GM12864 (cell line): ENCODE measurements around the gene CNN2.

ENCODE experiments used
- DNase-seq: peaks from one replicate; pipeline ENCODE4 v3.0.0-alpha.2; 2011; ENCODE audit warnings: low read depth
- H3K4me3 ChIP-seq: 2 replicates; pipeline ENCODE4 v1.5.1; 2011; ENCODE audit warnings: mild to moderate bottlenecking, low read depth, low read length, control low read depth
- TF ChIP-seq, protein P1 (sequence below): IDR thresholded peaks from 2 replicates; pipeline ENCODE4 v1.5.1; 2011; ENCODE audit warnings: low read depth, mild to moderate bottlenecking, moderate library complexity, low read length, control low read depth, inconsistent platforms; ENCODE audit errors: missing control alignments

The CNN2 gene

GRCh38 chr19:991932-992669, 34.3 kb upstream of the CNN2 start:
- no peak for DNase-seq
- TF ChIP-seq, protein P1, sequence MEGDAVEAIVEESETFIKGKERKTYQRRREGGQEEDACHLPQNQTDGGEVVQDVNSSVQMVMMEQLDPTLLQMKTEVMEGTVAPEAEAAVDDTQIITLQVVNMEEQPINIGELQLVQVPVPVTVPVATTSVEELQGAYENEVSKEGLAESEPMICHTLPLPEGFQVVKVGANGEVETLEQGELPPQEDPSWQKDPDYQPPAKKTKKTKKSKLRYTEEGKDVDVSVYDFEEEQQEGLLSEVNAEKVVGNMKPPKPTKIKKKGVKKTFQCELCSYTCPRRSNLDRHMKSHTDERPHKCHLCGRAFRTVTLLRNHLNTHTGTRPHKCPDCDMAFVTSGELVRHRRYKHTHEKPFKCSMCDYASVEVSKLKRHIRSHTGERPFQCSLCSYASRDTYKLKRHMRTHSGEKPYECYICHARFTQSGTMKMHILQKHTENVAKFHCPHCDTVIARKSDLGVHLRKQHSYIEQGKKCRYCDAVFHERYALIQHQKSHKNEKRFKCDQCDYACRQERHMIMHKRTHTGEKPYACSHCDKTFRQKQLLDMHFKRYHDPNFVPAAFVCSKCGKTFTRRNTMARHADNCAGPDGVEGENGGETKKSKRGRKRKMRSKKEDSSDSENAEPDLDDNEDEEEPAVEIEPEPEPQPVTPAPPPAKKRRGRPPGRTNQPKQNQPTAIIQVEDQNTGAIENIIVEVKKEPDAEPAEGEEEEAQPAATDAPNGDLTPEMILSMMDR, result no peak
- H3K4me3 ChIP-seq, result no peak overlapping the region

GRCh38 chr19:992670-993055, 33.7 kb upstream of the CNN2 start:
- TF ChIP-seq, protein P1, result no peak
- H3K4me3 ChIP-seq, result no peak overlapping the region
- DNase-seq, result no peak

GRCh38 chr19:993361-993830, 33.0 kb upstream of the CNN2 start:
- TF ChIP-seq, protein P1, result no peak
- no peak overlapping the region for H3K4me3 ChIP-seq
- no peak for DNase-seq

GRCh38 chr19:993831-994393, 32.5 kb upstream of the CNN2 start:
- TF ChIP-seq, protein P1, result no peak
- no peak for DNase-seq
- no peak overlapping the region for H3K4me3 ChIP-seq

DNA sequence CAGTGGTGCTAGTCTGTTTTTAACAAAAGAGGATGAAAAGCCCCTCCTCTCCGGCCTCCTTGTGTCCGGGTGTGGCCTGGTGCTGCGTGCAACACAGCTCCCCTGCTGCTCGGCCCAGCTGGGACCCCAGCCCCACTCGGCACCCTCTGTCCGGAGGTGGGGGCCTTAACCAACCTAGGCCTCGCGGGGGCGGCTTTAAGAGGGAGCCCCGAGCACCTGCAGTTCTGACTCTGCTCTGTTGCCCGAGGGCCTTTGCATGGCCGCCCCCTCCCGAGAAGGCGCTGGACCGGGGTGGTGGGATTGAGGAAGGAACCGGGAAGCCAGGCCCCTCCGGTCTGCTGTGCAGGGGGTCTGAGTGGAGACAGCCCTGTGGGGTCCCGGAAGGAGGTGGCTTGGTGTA, 31.9 kb upstream of the CNN2 start:
- no peak overlapping the region for H3K4me3 ChIP-seq
- no peak for DNase-seq
- TF ChIP-seq, protein P1, result no peak

DNA sequence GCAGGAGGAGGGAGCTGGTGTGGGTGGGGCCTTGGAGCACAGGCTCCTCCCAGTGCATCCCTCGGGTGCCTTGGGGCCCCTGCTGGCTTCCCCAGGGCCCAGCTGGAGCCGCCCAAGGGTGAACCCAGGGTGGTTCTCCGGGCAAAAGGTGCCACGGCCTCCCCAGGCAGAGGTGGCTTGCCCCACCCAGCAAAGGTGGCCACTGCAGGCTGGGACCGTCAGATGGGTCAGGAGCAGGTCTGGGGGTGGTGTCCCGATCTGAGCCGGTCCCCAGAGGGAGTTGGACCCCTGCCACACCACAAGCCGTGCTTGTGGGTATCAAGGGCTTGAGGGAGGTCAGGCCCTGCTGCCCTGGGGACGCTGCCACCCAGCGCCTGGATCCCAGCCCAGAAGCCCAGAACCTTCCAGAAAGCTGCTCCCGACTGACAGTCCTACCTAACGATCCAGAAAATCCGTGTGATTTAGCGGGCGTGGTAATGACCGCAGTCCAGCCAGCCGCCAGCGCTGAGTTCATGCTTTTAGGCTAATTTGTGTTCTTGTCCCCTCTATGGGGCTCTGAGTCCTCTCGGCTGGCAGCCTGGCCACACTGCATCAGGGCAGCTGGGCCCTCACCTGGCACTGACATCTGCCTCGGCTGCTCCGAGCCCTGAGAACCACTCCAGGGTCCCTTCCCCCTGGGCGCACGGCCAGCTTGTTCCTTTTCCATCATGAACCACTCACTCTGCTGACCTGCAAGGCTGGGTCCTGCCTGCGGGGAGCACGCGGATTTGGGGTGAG, 31.2 kb upstream of the CNN2 start:
- no peak overlapping the region for H3K4me3 ChIP-seq
- TF ChIP-seq, protein P1, result no peak
- no peak for DNase-seq
